B cell (primary cell): Measurements from ENCODE around the gene PARP3. TPM values are rescaled to one million over a fixed set of nuclear protein-coding genes. Genes with fewer than 3 reads are reported as not detected.

Experiments
- polyA plus RNA-seq: library from polyadenylated mRNA; depleted of rRNA; stranded (reverse); fragments of >200 nt; gene quantifications from 2 replicates; pipeline ENCODE4 v1.2.3, GENCODE V29; 2012
- small RNA-seq: library from RNA; depleted of rRNA; stranded (forward); fragments of <200 nt; gene quantifications from one replicate; pipeline ENCODE3, GENCODE V24; 2012; ENCODE audit warnings: low replicate concordance, low read depth; ENCODE audit not compliant: insufficient read length
- total RNA-seq, 2 donors: library from RNA; stranded (reverse); fragments of 120-200 nt in 1 of 2; gene quantifications; 1 replicate in 1 of 2; 2 replicates in 1 of 2; pipeline versions ENCODE4 v1.2.3 to v1.2.4, GENCODE V29; 2013 to 2022

Gene PARP3
- total and polyA plus RNA-seq, 2 donors (not counting 1 experiment from before 2014, with no cell fraction given): 17.7 to 29.7 TPM

Small RNA genes lying within 50 kb of the gene (small RNA-seq; reads per million reads assigned to genes)
- gene AC115284.1: not detected

Other genes starting within 250 kb of the PARP3 start
- gene GRM2, start 235.3 kb upstream of the PARP3 start, total RNA-seq: 0.86 and 1.1 TPM in 2 replicates
- gene GRM2, start 235.3 kb upstream of the PARP3 start, polyA plus RNA-seq: 2.8 TPM in 2 replicates
- gene IQCF6, start 163.1 kb upstream of the PARP3 start, total RNA-seq: not detected in 2 replicates
- gene IQCF6, start 163.1 kb upstream of the PARP3 start, polyA plus RNA-seq: not detected in 2 replicates
- gene IQCF2, start 80.7 kb upstream of the PARP3 start, total RNA-seq: not detected in 2 replicates
- not detected in 2 replicates for gene IQCF2, start 80.7 kb upstream of the PARP3 start, polyA plus RNA-seq
- gene IQCF5, start 66.8 kb upstream of the PARP3 start, total RNA-seq: not detected in 2 replicates
- gene IQCF5, start 66.8 kb upstream of the PARP3 start, polyA plus RNA-seq: not detected in 2 replicates
- not detected in 2 replicates for gene IQCF1, start 39.0 kb upstream of the PARP3 start, total RNA-seq
- not detected in 2 replicates for gene IQCF1, start 39.0 kb upstream of the PARP3 start, polyA plus RNA-seq
- gene RRP9, start 459 bp upstream of the PARP3 start, total RNA-seq: 16.7 and 16.9 TPM in 2 replicates
- gene RRP9, start 459 bp upstream of the PARP3 start, polyA plus RNA-seq: 19.8 and 21.9 TPM in 2 replicates
- not detected in 2 replicates for gene GPR62, start 13.0 kb downstream of the PARP3 start, total RNA-seq
- gene GPR62, start 13.0 kb downstream of the PARP3 start, polyA plus RNA-seq: not detected in 2 replicates
- gene PCBP4, start 25.1 kb downstream of the PARP3 start, total RNA-seq: 15.3 TPM in 2 replicates
- 17.7 and 25.6 TPM in 2 replicates for gene PCBP4, start 25.1 kb downstream of the PARP3 start, polyA plus RNA-seq
- gene ABHD14B, start 31.7 kb downstream of the PARP3 start, total RNA-seq: 68.7 and 73.9 TPM in 2 replicates
- 50.5 and 62.8 TPM in 2 replicates for gene ABHD14B, start 31.7 kb downstream of the PARP3 start, polyA plus RNA-seq
- 11.9 and 14.0 TPM in 2 replicates for gene ABHD14A, start 32.7 kb downstream of the PARP3 start, total RNA-seq
- gene ABHD14A, start 32.7 kb downstream of the PARP3 start, polyA plus RNA-seq: 15.2 and 28.8 TPM in 2 replicates
- 11.6 and 14.6 TPM in 2 replicates for gene ACY1, start 41.2 kb downstream of the PARP3 start, total RNA-seq
- 26.2 and 26.6 TPM in 2 replicates for gene ACY1, start 41.2 kb downstream of the PARP3 start, polyA plus RNA-seq
- 1,460 and 1,552 TPM in 2 replicates for gene RPL29, start 53.5 kb downstream of the PARP3 start, total RNA-seq
- gene RPL29, start 53.5 kb downstream of the PARP3 start, polyA plus RNA-seq: 2,693 and 3,787 TPM in 2 replicates
- 6.9 TPM in 2 replicates for gene DUSP7, start 114.2 kb downstream of the PARP3 start, total RNA-seq
- gene DUSP7, start 114.2 kb downstream of the PARP3 start, polyA plus RNA-seq: 2.9 and 5.1 TPM in 2 replicates
- gene POC1A, start 212.1 kb downstream of the PARP3 start, total RNA-seq: 2.4 and 2.8 TPM in 2 replicates
- 1.4 and 1.7 TPM in 2 replicates for gene POC1A, start 212.1 kb downstream of the PARP3 start, polyA plus RNA-seq